GM12873 (cell line): ENCODE measurements around the gene SLC2A13.

Experiments
- TF ChIP-seq, protein P1 (sequence below): IDR thresholded peaks from 2 replicates; pipeline ENCODE4 v1.5.1; 2012; ENCODE audit warnings: low read depth, mild to moderate bottlenecking, moderate library complexity, low read length, control low read depth; ENCODE audit not compliant: insufficient read depth; ENCODE audit errors: missing control alignments

Gene SLC2A13

DNA sequence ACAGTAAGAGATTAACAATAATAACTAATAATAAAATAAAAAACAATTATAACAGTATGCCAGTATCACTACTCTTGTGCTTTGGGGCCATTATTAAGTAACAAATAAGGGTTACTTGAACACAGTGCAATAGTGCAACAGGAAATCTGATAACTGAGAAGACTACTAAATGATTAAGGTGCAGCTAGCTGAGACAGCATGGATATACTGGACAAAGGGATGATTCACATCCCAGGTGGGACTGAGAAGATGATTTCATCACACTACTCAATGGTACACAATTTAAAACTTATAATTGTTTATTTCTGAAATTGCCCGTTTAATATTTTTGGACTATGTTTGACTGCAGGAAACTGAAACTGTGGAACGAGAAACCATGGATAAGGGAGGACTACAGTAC, 317.6 kb downstream of the SLC2A13 start:
- TF ChIP-seq, protein P1, sequence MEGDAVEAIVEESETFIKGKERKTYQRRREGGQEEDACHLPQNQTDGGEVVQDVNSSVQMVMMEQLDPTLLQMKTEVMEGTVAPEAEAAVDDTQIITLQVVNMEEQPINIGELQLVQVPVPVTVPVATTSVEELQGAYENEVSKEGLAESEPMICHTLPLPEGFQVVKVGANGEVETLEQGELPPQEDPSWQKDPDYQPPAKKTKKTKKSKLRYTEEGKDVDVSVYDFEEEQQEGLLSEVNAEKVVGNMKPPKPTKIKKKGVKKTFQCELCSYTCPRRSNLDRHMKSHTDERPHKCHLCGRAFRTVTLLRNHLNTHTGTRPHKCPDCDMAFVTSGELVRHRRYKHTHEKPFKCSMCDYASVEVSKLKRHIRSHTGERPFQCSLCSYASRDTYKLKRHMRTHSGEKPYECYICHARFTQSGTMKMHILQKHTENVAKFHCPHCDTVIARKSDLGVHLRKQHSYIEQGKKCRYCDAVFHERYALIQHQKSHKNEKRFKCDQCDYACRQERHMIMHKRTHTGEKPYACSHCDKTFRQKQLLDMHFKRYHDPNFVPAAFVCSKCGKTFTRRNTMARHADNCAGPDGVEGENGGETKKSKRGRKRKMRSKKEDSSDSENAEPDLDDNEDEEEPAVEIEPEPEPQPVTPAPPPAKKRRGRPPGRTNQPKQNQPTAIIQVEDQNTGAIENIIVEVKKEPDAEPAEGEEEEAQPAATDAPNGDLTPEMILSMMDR, result no peak

DNA sequence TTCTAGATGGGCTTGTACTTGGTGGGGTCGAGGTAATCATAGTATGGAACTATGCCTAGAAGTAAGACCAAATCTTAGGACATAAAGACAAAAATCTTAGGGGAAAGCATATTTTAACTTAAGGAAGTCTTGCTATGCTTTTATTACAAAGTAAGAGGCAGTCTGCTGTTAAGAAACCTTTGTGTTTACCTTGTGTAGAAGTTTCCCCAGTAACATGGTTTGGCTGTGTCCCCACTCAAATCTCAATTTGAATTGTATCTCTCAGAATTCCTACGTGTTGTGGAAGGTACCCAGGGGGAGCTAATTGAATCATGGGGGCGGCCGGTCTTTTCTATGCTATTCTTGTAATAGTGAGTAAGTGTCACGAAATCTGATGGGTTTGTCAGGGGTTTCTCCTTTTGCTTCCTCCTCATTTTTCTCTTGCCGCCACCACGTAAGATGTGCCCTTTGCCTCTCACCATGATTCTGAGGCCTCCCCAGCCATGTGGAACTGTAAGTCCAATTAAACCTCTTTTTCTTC, 323.8 kb downstream of the SLC2A13 start:
- TF ChIP-seq, protein P1, result no peak

DNA sequence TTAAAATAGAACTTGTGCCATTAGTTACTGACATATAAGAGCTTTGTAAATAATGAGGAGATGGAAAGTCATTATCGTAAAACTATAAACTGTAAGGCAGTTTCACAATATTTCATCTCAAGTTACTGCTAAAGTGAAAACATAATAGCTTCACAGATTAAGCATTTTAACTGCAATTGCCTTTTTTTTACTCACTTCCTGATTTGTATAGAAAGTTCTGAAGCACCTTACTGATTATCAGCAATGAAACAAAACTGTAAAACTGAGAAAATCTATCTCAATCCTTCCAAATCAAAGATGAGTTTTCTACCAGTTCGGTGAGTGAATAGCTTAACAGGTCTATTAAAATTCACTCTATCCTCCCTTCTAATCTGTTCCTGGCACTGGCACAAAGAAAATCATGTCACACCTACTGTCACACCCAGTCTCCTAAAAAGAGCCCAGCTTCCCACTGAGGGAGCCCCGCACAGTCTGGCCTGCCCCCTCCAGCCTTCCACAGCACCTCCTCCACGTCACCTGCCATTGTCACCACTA, 324.9 kb downstream of the SLC2A13 start:
- TF ChIP-seq, protein P1, result no peak

DNA sequence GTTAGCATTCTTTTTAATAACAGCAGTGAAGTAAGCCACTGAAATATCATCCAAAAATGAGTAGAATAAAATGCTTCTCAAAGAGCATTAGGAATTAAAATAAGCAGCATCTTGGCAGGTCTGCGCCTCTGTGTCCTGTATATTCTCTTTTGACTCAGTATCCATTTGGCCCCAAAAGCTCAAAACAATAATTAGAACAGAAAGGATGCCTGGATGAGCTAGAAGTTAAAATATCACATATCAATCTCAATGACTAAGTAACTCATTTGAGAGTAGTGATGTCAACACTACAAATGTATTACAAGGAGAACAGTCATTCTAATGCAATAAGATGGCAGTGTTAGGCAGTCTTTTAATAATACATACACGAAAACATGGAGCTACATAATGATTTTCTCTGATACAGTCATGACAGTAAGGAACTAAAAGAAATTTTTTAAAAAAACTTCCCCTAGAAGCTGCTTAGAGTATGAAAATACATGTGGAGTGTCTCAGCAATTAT, 325.4 kb downstream of the SLC2A13 start:
- TF ChIP-seq, protein P1, result no peak

DNA sequence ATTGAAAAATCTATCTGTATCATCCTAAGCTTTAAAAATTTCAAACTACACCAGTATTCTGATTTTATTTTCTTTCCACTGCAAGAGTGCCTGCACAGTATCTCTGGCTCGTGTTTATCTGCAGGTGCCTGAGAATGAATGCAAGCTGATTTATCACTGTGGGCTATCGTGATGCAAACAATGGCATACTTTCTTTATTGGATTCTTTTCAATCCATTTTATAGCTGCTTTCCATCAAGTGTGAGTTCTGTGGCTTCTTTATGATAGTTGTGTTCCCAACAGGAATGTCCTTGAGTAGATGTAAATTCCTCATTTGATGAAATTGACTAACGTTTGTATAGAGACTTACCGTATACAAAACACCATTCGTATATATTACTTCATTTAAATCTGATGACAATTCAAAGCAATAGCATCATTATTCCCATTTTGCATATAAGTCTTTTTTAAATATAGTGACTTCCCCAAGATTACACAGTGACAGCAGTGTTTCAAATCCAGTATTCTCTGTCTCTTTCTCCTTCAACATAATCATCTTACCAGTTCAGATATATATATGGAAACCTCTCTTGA, 326.0 kb downstream of the SLC2A13 start:
- TF ChIP-seq, protein P1, result no peak

DNA sequence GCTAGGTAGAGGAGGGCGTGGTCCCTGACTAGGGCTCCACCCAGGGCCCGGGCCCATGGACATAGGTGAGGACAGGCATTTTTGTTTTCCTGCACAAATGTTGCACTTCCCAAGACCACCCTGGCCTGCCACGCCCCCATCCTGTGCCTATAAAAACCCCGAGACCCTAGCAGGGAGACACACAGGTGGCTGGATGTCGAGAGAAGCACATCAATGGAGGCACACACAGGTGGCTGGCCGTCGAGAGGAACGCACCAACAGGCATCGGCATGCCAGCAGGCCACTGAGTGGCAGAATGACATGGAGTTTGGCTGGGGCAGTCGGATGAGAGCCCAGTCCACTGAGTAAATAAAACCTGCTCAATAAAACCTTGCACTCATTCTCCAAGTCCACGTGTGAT, 328.4 kb downstream of the SLC2A13 start:
- TF ChIP-seq, protein P1, result no peak

DNA sequence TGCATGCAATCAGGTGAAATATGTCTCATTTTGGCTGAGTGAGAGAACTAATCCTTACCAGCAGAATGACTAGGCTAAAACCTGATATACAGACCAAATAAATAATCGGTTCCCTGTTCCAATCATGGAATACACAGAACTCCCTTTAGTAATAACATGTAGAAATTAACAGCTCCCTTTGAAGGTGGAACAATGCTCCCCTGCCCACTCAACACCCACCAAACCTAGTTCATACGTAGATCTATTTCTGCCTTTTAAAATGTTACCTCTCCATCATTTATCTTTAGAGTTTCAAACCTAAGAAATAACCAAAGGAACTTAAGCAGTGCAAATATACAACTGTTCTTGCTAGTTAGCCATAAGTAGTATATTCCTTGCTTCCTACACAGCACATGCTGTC, 332.6 kb downstream of the SLC2A13 start:
- TF ChIP-seq, protein P1, result no peak
